HEK293 (cell line): Measurements from ENCODE around the gene PGAP1.

Source experiments
- CTCF ChIP-seq: fragments of 450-650 bp; formaldehyde crosslinking; IDR thresholded peaks from 2 replicates; pipeline ENCODE4 v1.5.1; 2016; ENCODE audit warnings: missing biosample characterization, missing genetic modification characterization
- WT1 ChIP-seq: fragments of 450-650 bp; formaldehyde crosslinking; IDR thresholded peaks from 2 replicates; pipeline ENCODE4 v1.5.1; 2016; ENCODE audit warnings: missing biosample characterization, missing genetic modification characterization
- ZNF114 ChIP-seq: fragments of 450-650 bp; formaldehyde crosslinking; IDR thresholded peaks from 2 replicates; pipeline ENCODE4 v1.5.0; 2017; ENCODE audit warnings: missing biosample characterization, missing genetic modification characterization
- ZNF311 ChIP-seq: fragments of 450-650 bp; formaldehyde crosslinking; IDR thresholded peaks from 2 replicates; pipeline ENCODE4 v1.5.1; 2017; ENCODE audit warnings: missing biosample characterization, missing genetic modification characterization, borderline replicate concordance
- ZNF416 ChIP-seq: fragments of 450-650 bp; formaldehyde crosslinking; IDR thresholded peaks from 2 replicates; pipeline ENCODE4 v1.5.1; 2016; ENCODE audit warnings: missing biosample characterization, missing genetic modification characterization
- ZNF510 ChIP-seq: fragments of 450-650 bp; formaldehyde crosslinking; IDR thresholded peaks from 2 replicates; pipeline ENCODE4 v1.5.1; 2018; ENCODE audit warnings: mild to moderate bottlenecking, missing genetic modification characterization, missing biosample characterization; ENCODE audit not compliant: insufficient replicate concordance
- ZNF560 ChIP-seq: fragments of 450-650 bp; formaldehyde crosslinking; IDR thresholded peaks from 2 replicates; pipeline ENCODE4 v1.5.1; 2017; ENCODE audit warnings: missing biosample characterization, missing genetic modification characterization, borderline replicate concordance
- ZNF677 ChIP-seq: fragments of 450-650 bp; IDR thresholded peaks from 2 replicates; pipeline ENCODE4 v1.5.0; 2018; ENCODE audit warnings: missing biosample characterization, mild to moderate bottlenecking, missing genetic modification characterization, moderate library complexity
- ZSCAN4 ChIP-seq: fragments of 450-650 bp; formaldehyde crosslinking; IDR thresholded peaks from 2 replicates; pipeline ENCODE4 v1.5.1; 2017; ENCODE audit warnings: missing biosample characterization, missing genetic modification characterization

DNA sequence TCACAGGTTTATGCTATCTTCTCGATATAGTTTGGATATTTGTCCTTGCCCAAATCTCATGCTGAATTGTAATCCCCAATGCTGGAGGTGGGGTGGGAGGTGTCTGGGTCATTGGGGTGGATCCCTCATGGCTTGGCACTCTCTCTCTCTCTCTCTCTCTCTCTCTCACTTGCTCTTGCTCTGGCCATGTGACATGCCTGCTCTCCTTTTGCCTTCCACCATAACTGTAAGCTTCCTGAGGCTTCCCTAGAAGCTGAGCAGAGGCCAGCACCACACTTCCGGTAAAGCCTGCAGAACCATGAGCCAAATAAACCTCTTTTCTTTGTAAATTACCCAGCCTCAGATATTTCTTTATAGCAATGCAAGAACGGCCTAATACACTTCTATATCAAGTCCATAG lies 41.3 kb upstream of the PGAP1 start:
- TF ChIP-seq ZNF677 (no peak), ZNF416 (no peak), CTCF (tag by site-specific recombination) (no peak), ZNF560 (tag by site-specific recombination) (no peak), ZNF114 (tag by site-specific recombination) (no peak), WT1 (tag by site-specific recombination) (no peak), ZSCAN4 (tag by site-specific recombination) (no peak), ZNF311 (no peak), ZNF510 (tag by site-specific recombination) (no peak)
